Measurements from ENCODE around the gene CAPN8.

Gene CAPN8

GRCh38 chr1:223654083-223654482 is 11.4 kb downstream of the CAPN8 start:
- no peak for DNase-seq (ENCODE audit: low read depth, low spot score)

DNA sequence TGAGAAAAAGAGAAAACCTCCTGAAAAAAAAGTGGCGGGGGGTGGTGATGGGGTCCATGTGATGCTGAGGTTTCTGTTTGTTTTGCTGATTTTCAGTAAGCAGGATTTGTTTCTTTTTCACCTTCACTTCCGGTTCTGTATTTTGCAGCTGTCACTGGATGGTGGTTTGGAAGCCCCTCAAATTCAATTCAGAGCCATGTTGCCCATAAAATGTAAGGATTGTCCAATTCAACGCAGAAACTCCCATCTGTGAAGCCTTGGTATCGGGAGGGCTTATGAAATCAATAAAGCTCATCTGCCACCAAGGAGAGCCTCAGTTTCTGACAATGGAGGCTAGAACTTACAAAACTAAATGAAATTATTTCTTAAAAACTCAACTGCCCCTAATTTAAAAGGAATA is 12.1 kb downstream of the CAPN8 start:
- DNase-seq (ENCODE audit: low read depth, low spot score): no peak

GRCh38 chr1:223653015-223653414 is 12.5 kb downstream of the CAPN8 start:
- DNase-seq (ENCODE audit: low read depth, low spot score): no peak

DNA sequence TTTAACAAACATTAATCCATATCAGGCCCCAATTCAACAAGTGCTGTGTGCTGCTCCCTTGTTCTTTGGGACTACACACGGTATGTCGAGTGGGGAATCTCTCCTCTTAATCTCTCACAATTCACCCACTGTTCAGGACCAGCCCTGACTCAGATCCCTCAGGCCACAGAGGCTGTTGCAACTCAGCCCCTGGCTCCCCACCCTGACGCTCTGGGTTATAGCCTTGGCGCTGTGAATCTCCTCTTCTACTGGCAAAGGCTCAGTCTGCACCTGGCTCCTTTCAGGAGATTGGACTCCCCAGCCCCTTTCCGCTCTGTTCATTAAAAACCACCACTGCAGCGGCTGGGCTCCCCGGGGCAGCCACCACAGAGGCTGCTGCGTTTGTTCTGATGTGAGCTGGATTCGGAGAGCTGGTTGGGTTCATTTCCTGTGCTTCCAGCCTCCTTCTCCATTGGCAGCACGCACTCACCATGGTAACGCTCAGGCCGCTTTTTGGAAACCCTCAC is 13.0 kb downstream of the CAPN8 start:
- DNase-seq (ENCODE audit: low read depth, low spot score): peak; percentile 13

GRCh38 chr1:223651291-223651991 is 14.1 kb downstream of the CAPN8 start:
- no peak for DNase-seq (ENCODE audit: low read depth, low spot score)

- DNase-seq (ENCODE audit: low read depth, low spot score): no peak
Observed at GRCh38 chr1:223650465-223650864, 15.0 kb downstream of the CAPN8 start.

DNA sequence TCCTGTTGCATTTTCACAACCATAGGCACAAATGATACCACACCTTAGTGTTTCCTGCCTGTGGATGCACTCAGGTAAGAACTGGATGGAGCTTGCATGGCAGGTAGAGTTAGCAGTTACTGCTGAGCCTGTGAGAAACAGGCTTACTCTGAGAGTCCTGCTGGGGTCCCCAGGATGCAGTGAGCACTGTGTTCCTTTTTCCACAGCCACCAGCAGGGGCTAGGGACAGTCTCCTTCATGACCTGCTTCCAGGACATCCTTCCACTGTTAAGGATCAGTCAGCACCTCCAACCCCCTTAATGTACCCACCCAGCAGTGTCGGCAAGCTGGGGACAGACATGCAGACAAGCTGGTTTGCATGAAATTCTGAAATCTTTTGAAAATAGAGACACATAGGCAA is 16.3 kb downstream of the CAPN8 start:
- no peak for DNase-seq (ENCODE audit: low read depth, low spot score)

- no peak for DNase-seq (ENCODE audit: low read depth, low spot score)
Observed at GRCh38 chr1:223647249-223647648, 18.3 kb downstream of the CAPN8 start.

GRCh38 chr1:223645903-223646302 is 19.6 kb downstream of the CAPN8 start:
- no peak for DNase-seq (ENCODE audit: low read depth, low spot score)

DNA sequence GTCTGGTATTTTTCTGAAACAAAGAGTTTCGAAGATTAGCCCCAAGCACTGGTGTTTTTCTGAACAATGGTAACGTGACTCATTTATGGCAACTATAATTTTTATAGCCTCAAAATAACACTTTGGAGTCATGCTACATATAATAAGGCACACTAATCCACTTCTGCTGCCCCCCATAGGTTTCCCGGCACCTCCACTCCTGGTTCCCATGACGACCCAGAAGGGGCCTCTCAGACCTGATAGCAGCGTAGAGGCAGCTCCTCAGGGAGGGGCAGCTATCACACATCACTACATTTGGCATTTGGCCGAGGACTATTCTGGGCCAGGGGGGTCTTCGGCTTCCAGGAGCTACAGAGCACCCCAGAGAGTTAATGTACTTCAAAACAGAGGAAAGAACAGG is 23.3 kb downstream of the CAPN8 start:
- no peak for DNase-seq (ENCODE audit: low read depth, low spot score)

DNA sequence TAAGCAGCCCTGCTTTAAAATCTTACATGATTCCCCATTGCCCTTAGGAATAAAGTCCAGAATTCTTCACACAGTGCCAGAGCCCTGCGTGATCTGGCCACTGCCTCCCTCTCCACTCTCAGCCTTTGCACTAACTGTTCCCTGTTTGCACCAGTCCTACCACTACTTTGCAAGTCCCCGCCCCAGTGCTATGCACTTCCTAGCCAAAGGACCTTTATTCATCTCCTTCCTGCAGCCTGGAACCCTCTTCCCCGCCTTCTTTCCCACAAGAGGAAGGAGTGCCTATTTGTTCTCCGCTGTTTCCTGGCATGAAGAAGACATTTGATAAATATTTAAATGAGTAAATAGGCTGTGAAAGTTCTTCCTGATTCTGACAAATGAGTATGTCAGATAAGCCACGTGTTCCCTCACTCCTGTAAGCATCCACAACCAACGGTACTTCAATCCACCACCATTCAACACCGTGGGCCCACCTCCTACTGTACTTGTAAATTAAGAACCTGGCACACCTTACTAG is 23.9 kb downstream of the CAPN8 start:
- no peak for DNase-seq (ENCODE audit: low read depth, low spot score)

DNA sequence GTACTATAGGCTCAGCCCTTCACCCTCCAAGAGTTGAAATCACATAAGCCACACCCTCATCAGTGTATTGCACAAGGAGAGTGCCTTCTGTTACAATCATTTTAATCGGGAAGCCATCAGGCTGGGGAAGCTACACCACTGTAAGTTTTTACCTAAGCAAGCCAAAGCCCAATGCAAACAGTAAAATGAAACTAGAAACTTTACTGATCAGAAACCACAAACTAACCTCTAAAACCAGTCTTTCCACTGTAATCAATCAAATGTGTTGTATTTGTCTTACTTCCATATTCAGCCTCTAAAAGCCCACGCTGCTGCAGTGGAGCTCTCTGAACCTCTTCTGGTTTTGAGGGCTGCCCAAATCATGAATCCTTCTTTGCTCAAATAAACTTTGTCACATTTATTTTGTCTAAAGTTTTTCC is 26.2 kb downstream of the CAPN8 start:
- DNase-seq (ENCODE audit: low read depth, low spot score): no peak

DNA sequence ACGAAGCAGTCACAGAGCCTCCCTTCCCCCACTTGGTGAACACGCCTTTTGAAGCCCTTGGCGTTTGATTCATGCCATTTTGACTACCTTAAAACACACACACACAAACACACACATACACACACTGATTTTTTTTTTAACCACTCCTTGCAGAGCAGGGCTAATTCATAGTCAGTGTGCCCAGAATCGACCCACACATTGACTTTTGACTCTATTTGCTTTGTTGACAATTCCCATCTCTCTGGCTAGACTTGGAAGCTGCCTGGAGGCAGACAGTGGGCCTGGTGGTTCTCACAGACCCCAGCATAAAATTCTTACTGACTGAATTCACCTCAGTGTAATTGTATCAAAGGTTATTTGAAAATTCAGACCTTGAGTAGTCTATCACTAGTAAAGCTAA is 30.3 kb downstream of the CAPN8 start:
- DNase-seq (ENCODE audit: low read depth, low spot score): no peak

DNA sequence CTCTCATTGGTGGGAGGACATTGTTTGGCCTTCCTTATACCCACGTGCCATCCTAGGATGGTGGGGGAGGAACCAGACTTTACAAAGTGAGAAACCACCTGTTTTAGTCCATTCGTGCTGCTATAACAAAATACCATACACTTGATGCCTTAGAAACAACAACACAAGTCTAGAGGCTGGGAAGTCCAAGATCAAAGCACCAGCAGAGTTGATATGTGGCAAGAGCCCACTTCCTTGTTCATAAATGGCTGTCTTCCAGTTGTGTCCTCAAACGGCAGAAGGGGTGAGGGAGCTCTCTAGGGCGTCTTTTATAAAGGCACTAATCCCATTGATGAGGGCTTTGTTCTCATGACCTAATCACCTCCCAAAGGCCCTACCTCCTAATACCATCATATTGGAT is 31.1 kb downstream of the CAPN8 start:
- no peak for DNase-seq (ENCODE audit: low read depth, low spot score)

DNA sequence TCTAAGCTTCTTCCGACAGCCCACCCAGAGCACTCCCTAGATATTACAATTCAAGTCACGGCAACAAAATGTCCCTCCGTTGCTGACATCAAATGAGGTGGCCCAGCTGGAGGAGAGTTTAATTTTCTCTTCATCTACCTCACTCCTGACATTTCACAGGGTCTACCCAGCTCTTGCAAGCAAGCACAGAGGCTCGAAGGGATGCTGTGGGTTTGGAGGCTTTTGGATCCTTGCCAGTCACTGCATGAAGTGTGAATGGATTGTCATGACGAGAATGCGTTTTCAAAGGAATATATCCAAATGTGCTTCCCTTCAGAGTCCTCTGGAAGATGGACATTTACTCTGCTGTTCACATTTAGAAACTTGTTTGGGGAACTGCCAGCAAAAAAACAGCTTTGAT is 33.5 kb downstream of the CAPN8 start:
- no peak for DNase-seq (ENCODE audit: low read depth, low spot score)

- DNase-seq (ENCODE audit: low read depth, low spot score): no peak
Observed at GRCh38 chr1:223631473-223631872, 34.0 kb downstream of the CAPN8 start.

DNA sequence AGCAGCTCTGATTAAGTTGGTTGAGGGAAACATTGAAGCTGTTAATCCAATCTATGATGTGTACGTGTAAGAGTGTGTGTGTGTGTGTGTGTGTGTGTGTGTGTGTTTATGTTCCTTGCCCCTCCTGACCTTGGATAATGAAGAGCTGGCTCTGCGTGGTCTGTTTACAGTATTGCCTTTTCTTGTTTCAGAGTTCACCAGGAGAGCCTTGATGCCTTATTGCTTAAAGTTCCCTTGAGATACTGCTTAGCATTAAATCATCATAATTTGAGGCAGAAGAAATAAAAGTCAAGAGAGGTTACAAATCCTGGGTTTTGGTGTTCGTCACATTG is 36.4 kb downstream of the CAPN8 start:
- no peak for DNase-seq (ENCODE audit: low read depth, low spot score)

DNA sequence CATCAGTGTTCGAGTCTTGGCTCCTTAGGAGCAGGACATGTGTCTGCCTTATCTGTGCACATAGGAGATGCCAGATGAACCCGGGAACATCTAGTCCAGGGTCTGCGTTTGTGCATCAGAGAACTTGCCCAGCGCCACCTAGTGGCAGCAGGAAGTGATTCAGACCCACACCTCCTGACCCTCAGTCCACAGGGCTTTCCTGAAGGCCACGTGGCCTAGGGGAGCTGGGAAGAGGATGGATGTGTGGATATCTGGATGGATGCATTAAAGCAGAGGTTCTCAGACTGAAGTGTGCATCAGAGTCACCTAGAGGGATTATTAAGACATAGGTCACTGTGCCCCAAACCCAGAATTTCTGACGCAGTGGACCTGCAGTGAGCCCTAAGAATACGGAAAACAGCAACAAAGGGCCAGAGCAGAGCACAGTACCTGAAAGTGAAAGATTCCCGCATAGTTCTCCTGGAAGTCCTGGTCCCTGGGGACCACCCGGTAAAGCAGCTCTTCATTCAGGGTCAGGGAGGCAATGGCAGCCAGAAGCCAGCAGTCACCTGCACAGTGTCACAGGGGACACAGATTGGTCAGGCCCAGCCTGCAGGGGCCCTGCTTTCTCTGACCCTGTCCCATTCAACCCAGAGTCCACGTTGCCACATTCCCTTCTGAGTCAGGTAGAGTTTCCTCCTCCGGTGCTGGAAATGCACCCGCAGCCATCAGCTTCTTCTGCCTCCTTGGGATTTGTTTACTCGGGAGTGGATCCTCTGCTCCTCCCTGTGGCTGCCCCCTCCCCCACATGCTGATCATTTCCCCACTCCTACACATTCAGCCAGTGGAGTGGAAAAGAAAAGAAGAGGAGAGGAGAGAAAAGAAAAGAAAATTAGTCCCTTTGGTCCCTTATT is 37.0 kb downstream of the CAPN8 start:
- DNase-seq (ENCODE audit: low read depth, low spot score): peak; percentile 80

- DNase-seq (ENCODE audit: low read depth, low spot score): peak; percentile 31
Observed at GRCh38 chr1:223622132-223622842, 43.2 kb downstream of the CAPN8 start.

- no peak for DNase-seq (ENCODE audit: low read depth, low spot score)
Observed at GRCh38 chr1:223621312-223621734, 44.2 kb downstream of the CAPN8 start.

DNA sequence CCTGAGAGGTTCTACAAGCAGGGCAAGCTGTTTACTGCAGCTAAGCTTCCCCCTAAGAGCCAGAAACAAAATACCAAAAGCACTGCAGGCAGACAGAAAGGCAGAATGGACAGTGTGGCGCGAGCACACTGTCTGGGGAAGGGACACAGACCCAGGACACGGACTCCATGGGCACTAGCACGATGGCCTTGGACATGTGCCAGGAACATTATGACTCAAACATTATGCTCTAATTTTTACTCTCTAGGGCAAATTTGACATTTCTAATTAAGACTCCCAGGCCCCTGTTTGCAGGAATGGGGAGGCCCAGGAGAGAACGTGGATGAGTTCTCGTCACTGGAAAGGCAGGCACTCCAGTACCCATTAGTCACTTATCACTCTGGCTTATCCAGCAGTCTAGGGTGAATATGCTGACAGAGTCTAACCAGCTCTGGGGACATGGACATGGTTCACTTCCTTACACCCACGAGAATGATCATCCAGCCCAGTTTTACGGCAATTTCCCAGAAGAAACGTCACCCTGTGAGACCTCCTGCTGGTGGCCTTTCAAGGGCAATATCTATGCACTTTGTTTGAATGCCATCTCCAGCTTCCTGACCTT is 45.1 kb downstream of the CAPN8 start:
- DNase-seq (ENCODE audit: low read depth, low spot score): no peak

GRCh38 chr1:223618680-223619079 is 46.8 kb downstream of the CAPN8 start:
- DNase-seq (ENCODE audit: low read depth, low spot score): no peak
